ENCODE measurements around the gene DRAM1. TPM values are rescaled to one million over a fixed set of nuclear protein-coding genes. Genes with fewer than 3 reads are reported as not detected.
A peak's percentile ranks its signal among the peaks of the same experiment; 100 is the strongest.

Gene DRAM1
- total and polyA plus RNA-seq, 5 donors, result 4.7 to 13.3 (median 8.6) TPM

- 88% methylated on average over 1 of the region's 1 CpG for WGBS
- no peaks in the 10 kb centered on the region for H3K9me3 ChIP-seq (ENCODE audit: control insufficient read depth, low read length)
- H3K4me3 ChIP-seq (ENCODE audit: low read length), result no peak overlapping the region
- DNase-seq, result no peak
- H3K27me3 ChIP-seq (ENCODE audit: control insufficient read depth, insufficient read depth), result no peaks in the 10 kb centered on the region
- ATAC-seq, result no peak
- H3K4me1 ChIP-seq (ENCODE audit: control insufficient read depth, insufficient read depth, low read length), result no peaks in the 10 kb centered on the region
- intact Hi-C loops (cut with DNase I), result no loop called here
- no peak overlapping the region for H3K27ac ChIP-seq (ENCODE audit: low read length)
Measured at GRCh38 chr12:101942250-101942605, 64.8 kb downstream of the DRAM1 start.

DNA sequence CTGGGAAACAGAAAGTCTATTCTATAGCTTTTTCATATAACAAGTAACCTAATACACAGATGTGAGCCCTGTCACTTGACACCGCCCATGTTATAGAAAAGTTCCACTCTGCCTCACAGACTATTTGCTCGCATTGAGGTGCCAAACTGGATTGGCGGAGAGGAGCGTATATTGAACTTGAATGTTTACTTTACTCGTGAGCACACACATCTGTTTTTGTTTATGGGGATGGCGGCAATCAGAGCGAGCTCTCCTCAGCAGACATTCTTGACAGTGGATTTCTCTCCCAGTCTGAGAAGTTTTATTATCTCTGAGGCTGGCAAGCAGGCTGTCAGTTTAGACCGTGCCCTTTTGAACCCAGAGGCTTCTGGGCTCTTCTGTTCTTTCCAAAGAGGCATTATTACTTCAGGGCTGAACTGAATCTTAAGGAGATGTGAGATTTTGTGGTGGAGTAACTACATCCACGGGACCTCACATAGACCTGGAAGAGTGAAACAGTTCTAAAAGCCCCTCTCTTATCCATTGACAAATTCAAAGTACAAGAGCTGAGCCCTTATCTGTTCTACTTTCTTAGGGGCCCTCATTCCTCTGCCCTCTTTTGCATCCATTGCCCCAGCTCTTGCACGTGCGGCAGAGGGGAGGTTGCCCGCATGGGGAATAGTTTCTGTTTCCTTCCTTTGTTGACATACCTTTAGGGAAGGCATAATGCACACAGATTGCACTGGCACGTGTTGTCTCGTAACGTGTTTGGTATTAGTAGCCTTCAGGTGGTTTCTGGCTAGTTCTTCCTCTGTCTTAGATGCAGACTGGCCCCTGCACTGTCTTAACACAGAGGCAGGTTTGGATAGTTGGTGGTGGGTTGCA lies 68.2 kb downstream of the DRAM1 start:
- WGBS, result 65% methylated on average over 15 of the region's 15 CpGs
- no peak for DNase-seq
- ATAC-seq, result peak in 1 of 2 donors; percentile 14
- intact Hi-C loops (cut with DNase I), result no loop called here
- Histone ChIP-seq H3K27ac (ENCODE audit: low read length) (no peak overlapping the region), H3K4me3 (ENCODE audit: low read length) (no peak overlapping the region), H3K9me3 (ENCODE audit: control insufficient read depth, low read length) (no peaks in the 10 kb centered on the region), H3K27me3 (ENCODE audit: control insufficient read depth, insufficient read depth) (no peaks in the 10 kb centered on the region), H3K4me1 (ENCODE audit: control insufficient read depth, insufficient read depth, low read length) (no peaks in the 10 kb centered on the region)

GRCh38 chr12:101946233-101946611 lies 68.8 kb downstream of the DRAM1 start:
- H3K9me3 ChIP-seq (ENCODE audit: control insufficient read depth, low read length), result no peaks in the 10 kb centered on the region
- intact Hi-C loops (cut with DNase I), result no loop called here
- H3K27ac ChIP-seq (ENCODE audit: low read length), result no peak overlapping the region
- H3K27me3 ChIP-seq (ENCODE audit: control insufficient read depth, insufficient read depth), result no peaks in the 10 kb centered on the region
- no peak for DNase-seq
- H3K4me3 ChIP-seq (ENCODE audit: low read length), result no peak overlapping the region
- ATAC-seq, result no peak
- whole genome bisulfite sequencing, result 85% methylated on average over 1 of the region's 1 CpG
- no peaks in the 10 kb centered on the region for H3K4me1 ChIP-seq (ENCODE audit: control insufficient read depth, insufficient read depth, low read length)

GRCh38 chr12:101947316-101947715 lies 69.9 kb downstream of the DRAM1 start:
- intact Hi-C loops (cut with DNase I), result no loop called here
- DNase-seq (no peak), ATAC-seq (no peak)
- Histone ChIP-seq H3K4me1 (ENCODE audit: control insufficient read depth, insufficient read depth, low read length) (no peaks in the 10 kb centered on the region), H3K4me3 (ENCODE audit: low read length) (no peak overlapping the region), H3K9me3 (ENCODE audit: control insufficient read depth, low read length) (no peaks in the 10 kb centered on the region), H3K27ac (ENCODE audit: low read length) (no peak overlapping the region), H3K27me3 (ENCODE audit: control insufficient read depth, insufficient read depth) (no peaks in the 10 kb centered on the region)
- WGBS, result 93% methylated on average over 1 of the region's 1 CpG

- no peaks in the 10 kb centered on the region for H3K9me3 ChIP-seq (ENCODE audit: control insufficient read depth, low read length)
- DNase-seq (no peak), ATAC-seq (no peak)
- H3K27me3 ChIP-seq (ENCODE audit: control insufficient read depth, insufficient read depth), result no peaks in the 10 kb centered on the region
- intact Hi-C loops (cut with DNase I), result no loop called here
- H3K4me1 ChIP-seq (ENCODE audit: control insufficient read depth, insufficient read depth, low read length), result no peaks in the 10 kb centered on the region
- 86% methylated on average over 3 of the region's 3 CpGs for WGBS
- no peak overlapping the region for H3K27ac ChIP-seq (ENCODE audit: low read length)
- no peak overlapping the region for H3K4me3 ChIP-seq (ENCODE audit: low read length)
Measured at GRCh38 chr12:101948365-101948764, 71.0 kb downstream of the DRAM1 start.

DNA sequence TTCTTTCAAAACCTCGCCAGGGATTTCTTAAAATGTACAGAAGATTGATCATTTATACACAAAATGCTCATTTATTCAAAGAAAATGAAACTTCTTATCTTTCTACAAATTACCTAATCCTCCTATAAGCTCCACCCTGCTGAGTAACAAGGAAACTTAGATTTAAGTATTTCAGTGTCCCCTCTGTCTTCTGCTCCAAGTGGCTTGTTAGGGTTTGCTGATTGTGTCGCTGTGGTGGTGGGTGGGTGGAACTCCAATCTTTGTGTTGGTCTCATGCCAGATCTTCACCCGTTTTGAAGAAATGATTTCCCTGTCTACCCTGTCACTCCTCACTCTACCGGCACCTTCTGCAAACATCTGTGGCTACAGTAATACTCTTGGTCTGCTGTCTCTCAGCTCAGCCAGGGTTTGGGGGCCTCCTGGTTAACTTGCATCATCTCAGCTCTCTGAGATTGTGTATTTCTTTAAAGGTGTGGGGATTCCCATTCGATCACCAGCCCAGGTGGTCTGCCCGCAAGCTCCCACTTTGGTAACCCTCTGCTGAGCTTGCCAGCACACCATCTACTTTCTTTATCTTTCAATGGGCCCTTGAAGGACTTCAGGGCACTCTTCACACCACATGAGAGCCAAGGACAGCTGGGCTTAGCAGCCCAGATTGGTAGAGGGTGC lies 73.8 kb downstream of the DRAM1 start:
- H3K9me3 ChIP-seq (ENCODE audit: control insufficient read depth, low read length), result no peaks in the 10 kb centered on the region
- no peaks in the 10 kb centered on the region for H3K27me3 ChIP-seq (ENCODE audit: control insufficient read depth, insufficient read depth)
- no peaks in the 10 kb centered on the region for H3K4me1 ChIP-seq (ENCODE audit: control insufficient read depth, insufficient read depth, low read length)
- ATAC-seq (no peak), DNase-seq (no peak)
- intact Hi-C loops (cut with DNase I), result no loop called here
- no peak overlapping the region for H3K27ac ChIP-seq (ENCODE audit: low read length)
- H3K4me3 ChIP-seq (ENCODE audit: low read length), result no peak overlapping the region
- WGBS, result 75% methylated on average over 6 of the region's 6 CpGs

DNA sequence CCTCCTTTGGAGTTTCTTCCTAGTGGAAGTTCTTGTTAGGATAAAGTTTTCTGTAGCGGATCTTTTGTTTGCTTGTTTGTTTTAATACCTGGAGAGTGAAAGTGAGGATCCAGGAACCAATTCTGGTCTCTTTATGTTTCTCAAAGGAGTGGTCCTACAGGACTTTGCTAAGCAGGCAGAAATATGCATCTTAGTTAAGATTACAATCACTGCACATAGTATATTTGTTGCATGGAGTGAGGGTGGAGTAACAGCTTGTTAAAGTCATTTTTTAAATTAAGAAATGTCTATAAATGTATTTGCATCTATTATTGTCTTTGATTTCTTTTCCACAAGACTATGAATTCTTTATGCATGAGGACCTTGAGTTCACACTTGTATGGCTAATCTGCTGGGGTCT lies 76.7 kb downstream of the DRAM1 start:
- 91% methylated on average over 1 of the region's 1 CpG for WGBS
- ATAC-seq, result no peak
- DNase-seq, result no peak
- intact Hi-C loops (cut with DNase I), result no loop called here
- no peaks in the 10 kb centered on the region for H3K9me3 ChIP-seq (ENCODE audit: control insufficient read depth, low read length)
- no peak overlapping the region for H3K27ac ChIP-seq (ENCODE audit: low read length)
- H3K4me3 ChIP-seq (ENCODE audit: low read length), result no peak overlapping the region
- H3K4me1 ChIP-seq (ENCODE audit: control insufficient read depth, insufficient read depth, low read length), result no peaks in the 10 kb centered on the region
- no peaks in the 10 kb centered on the region for H3K27me3 ChIP-seq (ENCODE audit: control insufficient read depth, insufficient read depth)

- no peak overlapping the region for H3K4me3 ChIP-seq (ENCODE audit: low read length)
- H3K27ac ChIP-seq (ENCODE audit: low read length), result no peak overlapping the region
- no peaks in the 10 kb centered on the region for H3K27me3 ChIP-seq (ENCODE audit: control insufficient read depth, insufficient read depth)
- ATAC-seq (no peak), DNase-seq (no peak)
- intact Hi-C loops (cut with DNase I), result no loop called here
- 89% methylated on average over 1 of the region's 1 CpG for WGBS
- H3K4me1 ChIP-seq (ENCODE audit: control insufficient read depth, insufficient read depth, low read length), result no peaks in the 10 kb centered on the region
- peaks cover 1% of the 10 kb centered on the region for H3K9me3 ChIP-seq (ENCODE audit: control insufficient read depth, low read length)
Measured at GRCh38 chr12:101954676-101955075, 77.3 kb downstream of the DRAM1 start.

GRCh38 chr12:101957252-101957959 lies 80.0 kb downstream of the DRAM1 start:
- H3K4me1 ChIP-seq (ENCODE audit: control insufficient read depth, insufficient read depth, low read length), result no peaks in the 10 kb centered on the region
- H3K4me3 ChIP-seq (ENCODE audit: low read length), result no peak overlapping the region
- H3K27me3 ChIP-seq (ENCODE audit: control insufficient read depth, insufficient read depth), result no peaks in the 10 kb centered on the region
- WGBS, result 83% methylated on average over 9 of the region's 9 CpGs
- peaks cover 3% of the 10 kb centered on the region for H3K9me3 ChIP-seq (ENCODE audit: control insufficient read depth, low read length)
- H3K27ac ChIP-seq (ENCODE audit: low read length), result no peak overlapping the region
- no peak for ATAC-seq
- intact Hi-C loops (cut with DNase I), result no loop called here
- DNase-seq, result no peak

DNA sequence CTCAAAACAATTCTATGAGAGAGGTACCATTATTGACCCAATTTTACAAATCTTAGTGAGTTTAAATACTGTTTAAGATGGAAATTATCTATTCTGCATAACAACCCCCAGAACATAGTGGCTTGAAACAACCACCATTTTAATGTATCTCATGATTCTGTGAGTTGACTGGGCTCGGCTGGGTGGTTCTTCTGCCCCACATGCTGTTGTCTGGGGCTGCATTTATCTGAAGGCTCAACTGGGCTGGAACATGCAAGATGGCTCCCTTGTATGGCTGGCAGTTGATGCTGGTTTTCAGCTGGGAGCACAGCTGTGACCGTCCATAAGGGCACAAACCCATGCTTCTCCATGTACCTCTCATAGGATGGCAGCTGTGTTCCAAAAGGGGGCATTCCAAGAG lies 82.2 kb downstream of the DRAM1 start:
- Histone ChIP-seq H3K4me3 (ENCODE audit: low read length) (no peak overlapping the region), H3K9me3 (ENCODE audit: control insufficient read depth, low read length) (peaks cover 3% of the 10 kb centered on the region), H3K27me3 (ENCODE audit: control insufficient read depth, insufficient read depth) (no peaks in the 10 kb centered on the region), H3K4me1 (ENCODE audit: control insufficient read depth, insufficient read depth, low read length) (no peaks in the 10 kb centered on the region), H3K27ac (ENCODE audit: low read length) (no peak overlapping the region)
- 90% methylated on average over 2 of the region's 2 CpGs for WGBS
- ATAC-seq (no peak), DNase-seq (no peak)
- intact Hi-C loops (cut with DNase I), result no loop called here

- Histone ChIP-seq H3K4me1 (ENCODE audit: control insufficient read depth, insufficient read depth, low read length) (no peaks in the 10 kb centered on the region), H3K27me3 (ENCODE audit: control insufficient read depth, insufficient read depth) (no peaks in the 10 kb centered on the region), H3K27ac (ENCODE audit: low read length) (no peak overlapping the region), H3K4me3 (ENCODE audit: low read length) (no peak overlapping the region), H3K9me3 (ENCODE audit: control insufficient read depth, low read length) (peaks cover 3% of the 10 kb centered on the region)
- ATAC-seq (peak; percentile 41 to 84), DNase-seq (peak in 1 of 3 donors; percentile 33)
- WGBS, result 56% methylated on average over 1 of the region's 1 CpG
- intact Hi-C loops (cut with DNase I), result no loop called here
Measured at GRCh38 chr12:101962486-101962885, 85.1 kb downstream of the DRAM1 start.

Data from right cardiac atrium (tissue), 5 donors.